Measurements from ENCODE around the gene PIPOX.

PIPOX gene

DNA sequence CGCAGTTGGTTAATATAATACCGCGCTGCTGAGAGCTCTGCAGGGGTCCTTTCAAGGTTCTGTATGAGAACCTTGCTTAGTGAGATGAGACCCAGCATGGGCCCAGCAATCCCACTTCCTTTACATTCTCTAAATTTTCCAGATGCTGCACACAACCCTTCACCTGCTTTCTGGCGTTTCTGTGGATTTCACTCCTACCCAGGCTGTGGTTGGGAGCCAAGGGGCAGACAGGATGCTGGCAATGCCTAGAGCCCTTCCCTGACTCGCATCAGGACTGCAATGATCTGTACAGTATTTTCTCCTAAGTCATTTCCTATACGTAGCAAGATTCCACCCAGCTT lies 10.1 kb upstream of the PIPOX start:
- no peaks in the 10 kb centered on the region for H3K36me3 ChIP-seq (ENCODE audit: control insufficient read depth, insufficient read depth, low read length)
- no peak overlapping the region for H3K4me2 ChIP-seq (ENCODE audit: low read length)
- H3K79me2 ChIP-seq = no peaks in the 10 kb centered on the region
- H3K27ac ChIP-seq = no peak overlapping the region
- H3K4me3 ChIP-seq (ENCODE audit: low read depth, low read length) = no peak overlapping the region
- peaks cover 2% of the 10 kb centered on the region for H3K9me3 ChIP-seq (ENCODE audit: control insufficient read depth, low read length)
- no peak for TF ChIP-seq CTCF (IDR thresholded peaks at IDR 0.05)
- no peaks in the 10 kb centered on the region for H3K27me3 ChIP-seq (ENCODE audit: control insufficient read depth, insufficient read depth, low read length)
- H3K4me1 ChIP-seq = no peaks in the 10 kb centered on the region
- no peak overlapping the region for H3K9ac ChIP-seq
- no peak overlapping the region for H2AFZ ChIP-seq

GRCh38 chr17:29034510-29034909 lies 8.4 kb upstream of the PIPOX start:
- Histone ChIP-seq H3K4me2 (ENCODE audit: low read length) (no peak overlapping the region), H3K9ac (no peak overlapping the region), H3K9me3 (ENCODE audit: control insufficient read depth, low read length) (peaks cover 2% of the 10 kb centered on the region), H3K4me1 (no peaks in the 10 kb centered on the region), H2AFZ (no peak overlapping the region), H3K79me2 (no peaks in the 10 kb centered on the region), H3K4me3 (ENCODE audit: low read depth, low read length) (no peak overlapping the region), H3K36me3 (ENCODE audit: control insufficient read depth, insufficient read depth, low read length) (no peaks in the 10 kb centered on the region), H3K27ac (no peak overlapping the region), H3K27me3 (ENCODE audit: control insufficient read depth, insufficient read depth, low read length) (no peaks in the 10 kb centered on the region)
- no peak for TF ChIP-seq CTCF (IDR thresholded peaks at IDR 0.05)

- Histone ChIP-seq H3K27ac (no peak overlapping the region), H3K4me3 (ENCODE audit: low read depth, low read length) (no peak overlapping the region), H3K36me3 (ENCODE audit: control insufficient read depth, insufficient read depth, low read length) (no peaks in the 10 kb centered on the region), H3K27me3 (ENCODE audit: control insufficient read depth, insufficient read depth, low read length) (no peaks in the 10 kb centered on the region), H3K9me3 (ENCODE audit: control insufficient read depth, low read length) (peaks cover 2% of the 10 kb centered on the region), H3K9ac (no peak overlapping the region), H3K79me2 (no peaks in the 10 kb centered on the region), H2AFZ (no peak overlapping the region), H3K4me2 (ENCODE audit: low read length) (no peak overlapping the region), H3K4me1 (no peaks in the 10 kb centered on the region)
- no peak for TF ChIP-seq CTCF (IDR thresholded peaks at IDR 0.05)
Observed at GRCh38 chr17:29036584-29036983, 6.4 kb upstream of the PIPOX start.

DNA sequence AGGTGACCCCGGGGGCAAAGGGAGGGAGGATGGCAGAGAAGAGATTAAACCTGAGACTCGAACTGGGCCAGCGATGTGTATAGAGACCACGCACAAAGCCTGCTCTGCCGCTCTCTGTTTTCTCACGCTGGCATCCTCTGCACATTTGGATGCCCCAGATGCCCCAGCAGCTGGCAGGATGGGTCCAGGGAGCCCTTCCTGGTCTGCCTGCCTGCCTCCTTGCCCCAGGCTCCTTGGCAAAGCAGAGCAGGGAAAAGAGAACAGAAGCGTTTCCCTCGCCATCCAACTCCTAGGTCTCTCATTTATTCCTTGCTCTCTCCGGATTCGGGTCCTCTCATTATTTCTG lies 5.2 kb upstream of the PIPOX start:
- Histone ChIP-seq H2AFZ (no peak overlapping the region), H3K4me3 (ENCODE audit: low read depth, low read length) (no peak overlapping the region), H3K9me3 (ENCODE audit: control insufficient read depth, low read length) (peaks cover 2% of the 10 kb centered on the region), H3K36me3 (ENCODE audit: control insufficient read depth, insufficient read depth, low read length) (no peaks in the 10 kb centered on the region), H3K27ac (no peak overlapping the region), H3K4me2 (ENCODE audit: low read length) (no peak overlapping the region), H3K9ac (no peak overlapping the region), H3K4me1 (no peaks in the 10 kb centered on the region), H3K27me3 (ENCODE audit: control insufficient read depth, insufficient read depth, low read length) (no peaks in the 10 kb centered on the region), H3K79me2 (no peaks in the 10 kb centered on the region)
- no peak for TF ChIP-seq CTCF (IDR thresholded peaks at IDR 0.05)

- H3K27ac ChIP-seq = no peak overlapping the region
- no peaks in the 10 kb centered on the region for H3K27me3 ChIP-seq (ENCODE audit: control insufficient read depth, insufficient read depth, low read length)
- no peaks in the 10 kb centered on the region for H3K36me3 ChIP-seq (ENCODE audit: control insufficient read depth, insufficient read depth, low read length)
- no peak overlapping the region for H3K4me3 ChIP-seq (ENCODE audit: low read depth, low read length)
- no peak overlapping the region for H3K9ac ChIP-seq
- peak overlapping the region; percentile 47 for H2AFZ ChIP-seq
- H3K79me2 ChIP-seq = no peaks in the 10 kb centered on the region
- H3K4me2 ChIP-seq (ENCODE audit: low read length) = no peak overlapping the region
- no peaks in the 10 kb centered on the region for H3K4me1 ChIP-seq
- H3K9me3 ChIP-seq (ENCODE audit: control insufficient read depth, low read length) = peaks cover 2% of the 10 kb centered on the region
- TF ChIP-seq CTCF (IDR thresholded peaks at IDR 0.05) = no peak
Observed at GRCh38 chr17:29038085-29038795, 4.7 kb upstream of the PIPOX start.

Data from parathyroid adenoma (tissue), 2 donors.